Loucy (cell line): ENCODE results near the gene SMIM45.

Experiments used
- H2AFZ ChIP-seq: fragments of 200-600 bp; sonication (generic); 2 replicates; pipeline ENCODE4 v1.6.0; 2016; ENCODE audit warnings: antibody characterized with exemption, mild to moderate bottlenecking, low read length, moderate library complexity
- H3F3A ChIP-seq: fragments of 200-600 bp; 2 replicates; pipeline ENCODE4 v1.6.0; 2016; ENCODE audit warnings: antibody characterized with exemption, low read depth, mild to moderate bottlenecking
- H3K27me3 ChIP-seq: fragments of 200-600 bp; sonication (generic); 2 replicates; pipeline ENCODE4 v1.6.1; 2014; ENCODE audit warnings: low read length, mild to moderate bottlenecking; ENCODE audit not compliant: insufficient read depth, poor library complexity, severe bottlenecking
- H3K36me3 ChIP-seq: fragments of 200-600 bp; sonication (generic); 2 replicates; pipeline ENCODE4 v1.6.1; 2016; ENCODE audit warnings: low read length; ENCODE audit not compliant: insufficient read depth
- H3K4me1 ChIP-seq: fragments of 200-600 bp; sonication (generic); 2 replicates; pipeline ENCODE4 v1.5.1; 2014; ENCODE audit warnings: low read length, mild to moderate bottlenecking; ENCODE audit not compliant: insufficient read depth, poor library complexity, severe bottlenecking
- H3K4me2 ChIP-seq: fragments of 200-600 bp; sonication (generic); 2 replicates; pipeline ENCODE4 v1.6.0; 2014; ENCODE audit warnings: antibody characterized with exemption, low read length, low read depth, mild to moderate bottlenecking; ENCODE audit not compliant: poor library complexity, severe bottlenecking
- H3K4me3 ChIP-seq: fragments of 200-600 bp; sonication (generic); 2 replicates; pipeline ENCODE4 v1.5.1; 2014; ENCODE audit warnings: low read length, mild to moderate bottlenecking, mixed read lengths; ENCODE audit not compliant: poor library complexity, severe bottlenecking
- H3K79me2 ChIP-seq: fragments of 200-600 bp; sonication (generic); 2 replicates; pipeline ENCODE4 v1.6.1; 2014; ENCODE audit warnings: low read length; ENCODE audit not compliant: insufficient read depth
- H3K9ac ChIP-seq: fragments of 200-600 bp; sonication (generic); 2 replicates; pipeline ENCODE4 v1.6.0; 2014; ENCODE audit warnings: mild to moderate bottlenecking, low read depth, low read length, moderate library complexity; ENCODE audit not compliant: poor library complexity, severe bottlenecking
- H3K9me2 ChIP-seq: fragments of 200-600 bp; sonication (generic); replicated peaks from 2 replicates; pipeline ENCODE4 v1.6.1; 2016; ENCODE audit warnings: low read depth, low read length, mixed read lengths
- H3K9me3 ChIP-seq: fragments of 200-600 bp; sonication (generic); 2 replicates; pipeline ENCODE4 v1.6.1; 2014; ENCODE audit warnings: mild to moderate bottlenecking, antibody characterized with exemption, low read length, low read depth; ENCODE audit not compliant: insufficient read depth
- H4K20me1 ChIP-seq: fragments of 200-600 bp; sonication (generic); 2 replicates; pipeline ENCODE4 v1.6.0; 2014; ENCODE audit warnings: antibody characterized with exemption, low read length, mild to moderate bottlenecking; ENCODE audit not compliant: insufficient read depth, poor library complexity, severe bottlenecking
- EZH2phosphoT487 ChIP-seq: fragments of 200-600 bp; IDR thresholded peaks from 2 replicates; pipeline ENCODE4 v1.6.1; 2018; ENCODE audit warnings: antibody characterized with exemption, mild to moderate bottlenecking, moderate library complexity, borderline replicate concordance
- TF ChIP-seq, protein P1 (sequence below): fragments of 200-600 bp; sonication (generic); conservative IDR thresholded peaks from 2 replicates; pipeline ENCODE4 v1.5.1; 2014; ENCODE audit warnings: mild to moderate bottlenecking, antibody characterized with exemption, low read length

The SMIM45 gene

GRCh38 chr22:41911001-41911611 is 40.8 kb upstream of the SMIM45 start:
- no peaks in the 10 kb centered on the region for H3K27me3 ChIP-seq
- no peak overlapping the region for H3K9ac ChIP-seq
- peaks cover 19% of the 10 kb centered on the region for H3K4me1 ChIP-seq
- no peak overlapping the region for H3K4me3 ChIP-seq
- H3F3A ChIP-seq: no peaks in the 10 kb centered on the region
- peaks cover 9% of the 10 kb centered on the region; the same call in 1 of the 2 replicates for H3K36me3 ChIP-seq
- no peak overlapping the region for H3K4me2 ChIP-seq
- TF ChIP-seq EZH2phosphoT487: no peak
- TF ChIP-seq, protein P1, sequence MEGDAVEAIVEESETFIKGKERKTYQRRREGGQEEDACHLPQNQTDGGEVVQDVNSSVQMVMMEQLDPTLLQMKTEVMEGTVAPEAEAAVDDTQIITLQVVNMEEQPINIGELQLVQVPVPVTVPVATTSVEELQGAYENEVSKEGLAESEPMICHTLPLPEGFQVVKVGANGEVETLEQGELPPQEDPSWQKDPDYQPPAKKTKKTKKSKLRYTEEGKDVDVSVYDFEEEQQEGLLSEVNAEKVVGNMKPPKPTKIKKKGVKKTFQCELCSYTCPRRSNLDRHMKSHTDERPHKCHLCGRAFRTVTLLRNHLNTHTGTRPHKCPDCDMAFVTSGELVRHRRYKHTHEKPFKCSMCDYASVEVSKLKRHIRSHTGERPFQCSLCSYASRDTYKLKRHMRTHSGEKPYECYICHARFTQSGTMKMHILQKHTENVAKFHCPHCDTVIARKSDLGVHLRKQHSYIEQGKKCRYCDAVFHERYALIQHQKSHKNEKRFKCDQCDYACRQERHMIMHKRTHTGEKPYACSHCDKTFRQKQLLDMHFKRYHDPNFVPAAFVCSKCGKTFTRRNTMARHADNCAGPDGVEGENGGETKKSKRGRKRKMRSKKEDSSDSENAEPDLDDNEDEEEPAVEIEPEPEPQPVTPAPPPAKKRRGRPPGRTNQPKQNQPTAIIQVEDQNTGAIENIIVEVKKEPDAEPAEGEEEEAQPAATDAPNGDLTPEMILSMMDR: no peak
- no peaks in the 10 kb centered on the region for H3K9me3 ChIP-seq
- no peaks in the 10 kb centered on the region for H3K9me2 ChIP-seq
- no peaks in the 10 kb centered on the region for H3K79me2 ChIP-seq
- H2AFZ ChIP-seq: no peak overlapping the region
- no peaks in the 10 kb centered on the region for H4K20me1 ChIP-seq

DNA sequence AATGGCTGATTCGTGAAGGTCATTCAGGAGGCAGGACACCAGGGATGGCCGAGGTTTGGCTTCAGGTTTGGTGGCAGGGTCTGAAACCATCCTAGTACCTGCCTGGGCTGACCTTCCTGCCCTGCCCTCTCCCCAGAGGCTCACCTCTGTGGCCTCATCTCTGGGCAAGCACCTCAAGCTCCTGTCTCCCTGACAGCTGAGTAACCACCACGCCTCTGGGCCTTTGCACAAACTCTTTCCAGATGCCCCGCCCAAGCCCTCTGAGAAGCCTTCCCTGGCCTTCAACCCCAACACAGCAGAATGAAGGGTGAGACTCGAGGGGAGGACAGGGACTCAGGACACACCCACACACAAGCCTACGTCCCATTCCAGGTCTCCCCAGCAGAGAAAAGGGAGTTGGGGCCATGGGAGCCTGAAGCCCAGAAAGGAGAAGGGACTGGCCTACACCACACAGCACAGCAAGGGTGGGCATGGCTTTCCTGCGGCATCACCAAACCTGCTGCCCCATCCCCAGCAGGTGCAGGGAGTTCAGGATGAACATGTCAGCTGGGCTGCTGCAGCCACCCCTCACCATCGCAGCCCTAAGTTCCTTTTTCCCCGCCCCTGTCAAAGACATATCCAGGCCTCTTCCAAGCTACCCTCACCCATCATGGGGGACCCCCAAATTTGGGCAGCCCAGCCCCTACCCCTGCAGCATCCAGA is 39.5 kb upstream of the SMIM45 start:
- peaks cover 19% of the 10 kb centered on the region for H3K4me1 ChIP-seq
- no peaks in the 10 kb centered on the region for H3K9me3 ChIP-seq
- no peaks in the 10 kb centered on the region for H3K9me2 ChIP-seq
- no peaks in the 10 kb centered on the region for H4K20me1 ChIP-seq
- no peak overlapping the region for H3K4me2 ChIP-seq
- H3K36me3 ChIP-seq: no peaks in the 10 kb centered on the region; the same call in 1 of the 2 replicates
- TF ChIP-seq, protein P1: no peak
- H3K9ac ChIP-seq: no peak overlapping the region
- no peak overlapping the region for H2AFZ ChIP-seq
- H3F3A ChIP-seq: no peaks in the 10 kb centered on the region
- H3K79me2 ChIP-seq: no peaks in the 10 kb centered on the region
- no peak overlapping the region for H3K4me3 ChIP-seq
- no peaks in the 10 kb centered on the region for H3K27me3 ChIP-seq

DNA sequence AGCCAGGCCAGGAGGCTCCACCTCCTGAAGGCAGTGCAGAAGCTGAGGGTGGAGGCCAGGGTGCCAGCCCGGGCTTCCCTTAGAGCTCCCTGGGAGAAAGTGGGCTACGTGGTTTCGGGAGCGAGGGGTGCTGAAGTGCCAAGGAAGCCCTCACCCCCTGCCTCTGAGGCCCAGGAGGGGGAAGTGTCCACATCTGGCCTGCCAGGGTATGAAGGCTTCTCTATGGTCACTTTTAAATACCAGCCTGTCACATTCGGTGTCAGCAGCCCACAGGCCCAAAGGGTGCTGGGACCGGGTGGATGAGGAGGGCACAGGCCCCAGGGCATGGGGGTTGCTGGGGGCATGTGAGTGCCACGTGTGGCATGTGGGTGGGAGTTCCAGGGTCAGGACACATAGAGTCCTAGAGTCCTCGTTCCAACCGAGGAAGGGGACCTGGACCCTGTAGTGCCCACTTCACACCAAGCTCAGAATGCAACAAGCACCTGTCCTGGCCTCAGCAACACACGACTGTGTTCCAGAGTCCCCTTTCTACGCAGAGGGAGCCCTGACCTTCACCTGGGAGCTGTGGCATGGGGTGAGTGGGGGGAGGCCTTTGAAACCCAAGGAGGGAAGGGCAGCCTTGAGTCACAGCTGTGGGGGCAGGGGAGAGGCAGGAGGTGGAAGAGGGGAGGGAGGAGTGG is 38.8 kb upstream of the SMIM45 start:
- no peak overlapping the region for H3K9ac ChIP-seq
- H3K9me3 ChIP-seq: no peaks in the 10 kb centered on the region
- no peak overlapping the region for H3K4me2 ChIP-seq
- no peak overlapping the region for H3K4me3 ChIP-seq
- no peak overlapping the region for H2AFZ ChIP-seq
- peaks cover 14% of the 10 kb centered on the region for H3K4me1 ChIP-seq
- no peaks in the 10 kb centered on the region for H3K9me2 ChIP-seq
- H3K79me2 ChIP-seq: no peaks in the 10 kb centered on the region
- no peaks in the 10 kb centered on the region for H3F3A ChIP-seq
- H3K27me3 ChIP-seq: no peaks in the 10 kb centered on the region
- no peak for TF ChIP-seq EZH2phosphoT487
- no peaks in the 10 kb centered on the region for H3K36me3 ChIP-seq
- no peaks in the 10 kb centered on the region for H4K20me1 ChIP-seq
